Measurements from ENCODE around the gene AXIN2.

Gene AXIN2

DNA sequence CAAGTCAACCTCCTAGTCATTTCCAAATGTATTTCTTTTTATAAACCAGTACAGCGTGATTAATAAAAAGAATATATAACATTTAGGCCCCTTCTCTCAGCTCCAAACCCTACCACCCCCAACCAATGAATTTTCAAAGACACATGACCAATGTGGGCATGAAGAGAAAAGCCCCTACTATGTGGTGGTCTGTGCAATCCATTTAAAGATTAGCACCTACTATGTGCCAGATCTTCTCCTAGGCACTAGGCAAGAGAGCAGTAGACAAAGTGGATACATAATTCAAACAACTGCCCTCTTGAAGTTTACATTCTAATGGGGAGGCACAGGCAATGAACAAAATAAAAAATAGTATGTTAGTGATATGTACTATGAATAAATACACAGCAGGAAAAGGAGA is 19.4 kb downstream of the AXIN2 start:
- intact Hi-C loops (cut with DNase I): no loop called here

DNA sequence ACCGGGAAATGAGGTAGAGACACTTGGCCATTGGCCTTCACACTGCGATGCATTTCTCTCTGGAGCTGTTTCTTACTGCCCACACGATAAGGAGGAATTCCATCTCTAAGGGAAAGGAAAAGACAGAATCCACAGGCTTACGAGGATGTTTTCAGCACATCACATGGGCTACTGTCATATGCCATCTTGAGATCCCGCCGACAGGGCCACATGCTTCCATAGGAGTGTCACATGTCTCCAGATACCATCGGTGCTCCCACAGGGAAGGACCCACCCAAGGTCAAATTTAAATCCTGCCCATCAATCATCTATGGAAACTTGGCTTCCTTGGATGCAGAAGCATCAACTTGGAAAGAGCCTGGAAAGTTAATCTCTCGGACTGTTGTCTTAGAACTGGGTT is 20.0 kb downstream of the AXIN2 start:
- intact Hi-C loops (cut with DNase I): no loop called here
- DNase-seq: peak in 1 of 10 donors; percentile 17

More for the DNA sequence above, 19.4 kb downstream of the AXIN2 start:
- no peak for DNase-seq

DNA sequence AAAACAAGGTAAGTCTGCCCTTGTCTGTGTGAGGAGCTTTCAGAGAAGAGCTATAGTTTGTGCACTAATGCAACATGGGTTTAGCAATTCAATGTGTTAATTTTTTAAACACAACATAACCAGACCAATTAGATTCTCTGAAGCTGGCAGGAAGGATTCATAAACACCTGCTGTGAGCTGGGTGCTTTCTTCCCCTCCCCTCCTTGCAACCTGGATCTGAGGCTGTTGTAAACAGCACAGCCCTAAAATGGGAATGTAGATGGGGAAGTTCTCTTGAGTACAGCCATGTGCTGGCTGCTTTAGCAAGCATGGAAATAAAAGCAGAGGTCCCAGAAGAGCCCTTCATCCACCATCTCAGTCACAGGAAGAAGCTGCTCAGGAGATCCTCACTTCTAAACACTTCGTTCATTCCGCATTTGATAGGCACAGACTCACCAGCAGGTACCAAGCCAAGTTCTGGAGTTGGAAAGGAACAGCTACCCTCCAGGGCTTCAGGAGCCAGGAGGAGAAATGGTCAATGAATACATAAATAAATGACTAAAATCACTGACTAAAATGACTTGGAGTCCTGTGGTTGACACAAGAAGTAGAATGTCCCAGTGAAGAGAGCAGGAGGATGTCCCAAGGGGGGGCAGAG is 21.7 kb downstream of the AXIN2 start:
- DNase-seq: peak in 1 of 10 donors; percentile 52
- intact Hi-C loops (cut with DNase I): no loop called here

DNA sequence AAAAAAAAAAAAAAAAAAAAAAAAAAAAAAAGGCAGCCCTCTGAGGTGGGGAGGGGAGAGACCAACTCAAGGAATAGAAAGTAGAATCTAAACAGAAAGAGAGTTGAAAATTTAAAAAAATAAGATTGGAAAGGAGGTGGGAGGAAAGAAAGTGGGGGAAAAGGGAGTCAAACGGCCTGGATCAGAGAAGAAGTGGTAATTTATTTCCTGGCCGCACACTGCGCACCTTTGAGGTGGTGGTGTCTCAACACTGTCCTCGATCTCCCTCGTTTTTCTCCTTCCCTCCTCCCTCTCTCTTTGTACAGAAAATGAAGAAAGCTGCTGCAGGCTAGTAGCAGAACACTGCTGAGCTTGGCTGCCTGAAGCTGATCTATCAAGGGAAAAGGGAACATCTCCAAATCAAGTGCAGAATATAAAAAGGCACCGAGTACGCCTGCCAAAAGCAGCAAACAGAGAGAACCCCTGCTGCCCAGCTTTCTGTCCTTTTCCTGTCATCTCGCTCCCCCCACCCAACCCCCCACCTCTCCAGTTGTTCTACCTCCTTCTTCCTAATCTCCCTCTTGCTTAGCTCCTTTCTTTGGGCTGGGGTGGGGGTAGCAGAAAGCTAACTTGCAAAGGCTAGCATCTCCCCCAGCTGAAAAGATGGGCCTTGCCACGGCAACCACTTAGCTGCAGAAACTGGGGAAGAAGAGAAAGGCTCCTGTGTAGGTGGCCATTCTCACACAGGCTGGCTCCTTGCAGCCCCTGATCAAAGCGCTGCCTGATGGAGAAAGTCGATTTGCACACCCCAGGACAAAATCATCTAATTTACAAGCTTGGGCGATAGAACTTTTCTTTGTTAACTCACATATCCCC is 22.5 kb downstream of the AXIN2 start:
- DNase-seq: peak in 2 of 10 donors; percentile 59 to 72
- intact Hi-C loops (cut with DNase I): no loop called here

DNA sequence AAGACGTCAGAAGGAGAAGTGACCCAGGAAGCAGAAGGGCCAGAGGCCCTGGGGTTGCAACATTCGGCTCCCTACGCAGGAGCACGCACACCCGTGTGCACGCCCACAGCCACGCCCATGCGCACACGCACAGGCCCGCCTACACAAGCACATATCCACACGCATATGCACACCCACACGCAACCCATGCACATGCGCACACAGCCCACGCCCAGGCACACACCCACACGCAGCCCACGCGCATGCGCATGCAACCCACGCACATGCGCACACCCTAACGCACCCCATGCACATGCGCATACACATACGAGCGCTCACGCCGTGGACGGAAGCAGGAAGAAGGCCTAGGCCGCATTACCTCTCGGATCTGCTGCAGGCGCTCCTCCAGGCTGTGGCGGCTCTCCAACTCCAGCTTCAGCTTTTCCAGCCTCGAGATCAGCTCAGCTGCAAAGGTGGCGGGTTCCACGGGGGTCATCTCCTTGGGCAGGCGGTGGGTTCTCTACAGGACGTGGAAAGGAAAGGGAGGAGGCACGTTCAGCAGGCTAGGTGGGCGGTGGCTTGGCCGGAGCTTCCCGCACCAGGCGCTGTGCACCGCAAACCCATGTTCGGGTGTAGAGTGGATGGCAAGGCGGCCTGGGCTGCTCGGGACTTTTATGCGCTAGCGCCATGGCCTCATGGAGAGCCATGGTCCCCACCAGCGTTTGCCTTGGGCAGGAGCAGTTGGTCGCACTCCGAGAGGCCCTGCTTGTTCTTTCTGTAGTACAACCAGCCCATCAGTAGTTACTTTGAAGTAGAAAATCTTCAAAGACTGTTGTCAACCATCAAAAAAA is 23.4 kb downstream of the AXIN2 start:
- intact Hi-C loops (cut with DNase I): no loop called here
- DNase-seq: peak in 3 of 10 donors; percentile 80 to 90 (median 82)

DNA sequence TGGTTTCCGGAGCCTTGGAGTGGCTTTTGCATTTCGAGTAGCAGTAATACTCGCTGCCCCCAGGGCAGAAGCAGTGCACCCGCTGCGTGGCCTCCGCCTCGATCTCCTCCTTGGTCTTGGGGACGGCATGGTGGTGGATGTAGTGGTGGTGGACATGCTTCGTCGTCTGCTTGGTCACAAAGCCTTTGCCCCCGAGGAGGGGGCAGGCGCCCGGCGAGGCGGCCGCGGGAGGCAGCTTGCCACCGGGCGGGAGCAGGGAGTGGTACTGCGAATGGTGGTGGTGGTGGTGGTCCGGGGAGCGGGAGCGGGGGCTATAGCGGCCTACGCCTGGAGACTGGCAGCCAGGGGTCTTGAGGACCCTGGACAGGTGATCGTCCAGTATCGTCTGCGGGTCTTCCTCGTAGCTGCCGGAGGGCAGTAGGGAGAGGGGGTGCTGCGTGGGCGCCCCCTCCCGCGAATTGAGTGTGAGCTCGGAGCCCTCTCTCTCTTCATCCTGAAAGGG is 24.1 kb downstream of the AXIN2 start:
- intact Hi-C loops (cut with DNase I): no loop called here

DNA sequence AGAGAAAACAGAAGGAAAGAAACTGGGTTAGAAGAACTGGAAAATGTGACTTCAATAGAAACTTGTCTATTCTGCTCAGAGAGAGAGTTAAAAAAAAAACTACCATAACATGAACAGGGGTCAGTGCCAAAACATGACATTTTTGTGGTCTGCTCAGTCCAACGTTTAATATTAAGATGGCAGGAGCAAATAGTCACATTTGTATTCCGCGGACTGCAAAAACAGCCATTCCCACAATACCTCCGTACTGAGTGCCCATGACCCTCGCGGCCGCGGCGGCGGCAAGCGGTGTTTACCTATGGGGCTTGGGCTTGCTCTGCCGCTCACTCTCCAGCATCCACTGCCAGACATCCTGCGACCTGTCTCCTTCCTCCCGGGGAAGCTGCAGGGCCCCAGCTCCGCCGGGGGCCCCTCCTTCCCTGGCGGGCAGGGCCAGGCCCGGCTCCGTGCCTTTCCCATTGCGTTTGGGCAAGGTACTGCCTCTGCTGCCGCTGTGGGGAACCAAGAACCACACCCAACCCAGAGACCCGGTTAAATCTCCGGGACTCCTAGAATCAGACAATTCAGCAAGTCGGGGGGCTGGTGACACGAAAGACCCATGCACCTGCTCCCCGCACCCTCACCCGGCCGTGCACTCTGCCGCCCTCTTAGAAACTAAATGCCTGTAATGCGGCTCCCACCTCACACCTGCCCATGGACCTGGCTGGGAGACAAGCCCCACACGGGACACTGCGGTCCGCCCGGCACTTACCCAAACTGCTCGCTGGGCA is 24.7 kb downstream of the AXIN2 start:
- intact Hi-C loops (cut with DNase I): no loop called here
- peak in 3 of 10 donors; percentile 56 to 74 (median 61) for DNase-seq

More for the DNA sequence above, 24.1 kb downstream of the AXIN2 start:
- DNase-seq: peak in 3 of 10 donors; percentile 46 to 81 (median 66)

DNA sequence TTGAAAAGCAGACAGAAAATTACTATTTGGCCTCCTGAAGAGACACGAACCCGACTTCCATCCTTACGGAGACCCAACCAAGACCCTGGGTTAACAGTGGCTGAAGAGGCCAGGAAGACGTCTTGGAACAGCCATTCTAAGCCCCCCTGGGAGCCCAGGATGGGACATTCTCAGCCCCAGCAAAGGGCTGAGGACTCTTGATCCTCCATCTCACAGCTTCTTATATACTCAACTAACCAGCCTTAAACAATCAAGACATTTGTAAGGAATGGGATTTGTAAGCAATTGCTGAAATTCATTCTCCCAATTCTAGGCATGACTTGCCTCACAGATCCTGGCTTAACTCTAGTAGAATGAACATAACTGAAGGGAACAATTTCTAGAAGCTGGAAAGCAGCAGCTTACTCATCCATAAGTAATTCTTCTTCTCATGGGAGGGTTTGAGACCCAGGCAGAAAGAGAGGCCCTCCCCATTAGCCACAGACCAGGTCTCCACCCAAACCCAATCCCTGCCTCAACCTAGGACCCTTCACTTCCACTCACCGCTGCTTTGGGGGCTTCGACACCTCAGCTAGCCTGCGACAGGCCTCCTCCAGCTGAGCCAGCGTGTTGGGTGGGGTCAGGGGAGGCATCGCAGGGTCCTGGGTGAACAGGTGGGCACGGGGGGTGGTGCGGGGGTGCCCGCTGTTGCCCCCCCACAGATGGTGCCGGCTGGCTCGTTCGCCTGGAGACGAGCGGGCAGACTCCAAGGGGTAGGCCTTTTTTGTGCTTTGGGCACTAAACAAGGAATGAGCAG is 25.5 kb downstream of the AXIN2 start:
- DNase-seq: peak in 1 of 10 donors; percentile 61
- intact Hi-C loops (cut with DNase I): no loop called here

DNA sequence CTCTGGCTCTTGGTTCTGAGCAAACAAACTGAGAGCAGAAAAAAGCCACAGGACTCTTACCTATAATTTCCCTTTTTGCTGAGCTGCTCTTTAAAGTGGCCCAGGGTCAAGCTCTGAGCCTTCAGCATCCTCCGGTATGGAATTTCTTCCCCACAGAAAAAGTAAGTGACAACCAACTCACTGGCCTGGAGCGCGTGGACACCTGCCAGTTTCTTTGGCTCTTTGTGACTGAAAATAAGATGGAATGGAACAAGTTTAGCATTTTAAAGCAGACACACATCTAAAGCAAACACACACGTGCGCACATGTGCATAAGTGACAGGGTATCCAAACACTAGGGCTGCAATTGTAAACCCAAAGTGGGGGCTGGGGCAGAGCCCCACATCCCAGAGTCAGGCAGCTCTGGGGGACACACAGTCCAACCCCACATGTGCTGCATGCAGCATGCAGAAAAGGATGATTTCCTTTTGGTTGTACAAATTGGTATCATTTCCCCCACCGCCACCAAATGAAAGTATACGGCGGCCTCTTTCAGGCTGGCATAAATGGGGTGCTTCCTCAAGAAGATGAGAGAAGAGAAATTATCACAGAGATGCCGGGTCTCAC is 27.5 kb downstream of the AXIN2 start:
- DNase-seq: peak in 2 of 10 donors; percentile 40 to 44
- intact Hi-C loops (cut with DNase I): no loop called here

DNA sequence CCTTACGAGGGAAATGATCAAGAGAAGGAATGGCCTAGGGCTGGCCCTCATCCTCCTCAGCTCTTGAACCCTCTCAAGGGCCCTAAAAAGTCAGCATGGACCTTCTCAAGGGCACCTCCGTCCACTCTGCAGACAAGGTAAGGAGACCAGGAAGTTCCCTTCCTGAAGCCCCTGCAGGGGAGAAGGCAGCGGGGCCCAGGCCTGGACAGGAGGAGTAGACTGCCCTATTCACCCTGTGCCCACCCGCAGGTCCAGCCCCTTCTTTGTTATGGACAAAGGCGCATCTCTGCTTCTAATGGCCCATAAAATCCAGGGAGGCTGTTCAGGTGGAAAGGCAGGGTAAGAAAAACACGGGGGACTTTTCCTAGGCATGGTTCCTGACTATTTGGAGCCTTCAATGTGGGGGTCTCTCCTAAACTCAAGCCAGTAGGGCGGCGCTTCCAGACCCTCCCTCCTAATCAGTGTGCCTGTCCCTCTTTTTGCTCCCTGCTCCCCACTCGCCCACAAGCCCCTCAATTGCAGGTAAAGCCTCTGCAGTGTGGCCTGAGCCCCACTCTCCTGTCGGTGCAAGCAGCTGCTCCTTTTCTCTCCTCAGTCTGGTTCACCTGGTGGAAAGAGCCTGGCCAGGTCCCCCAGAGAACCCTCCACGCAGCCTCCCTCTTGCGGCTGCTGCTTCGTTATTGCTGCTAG is 28.2 kb downstream of the AXIN2 start:
- intact Hi-C loops (cut with DNase I): no loop called here
- peak in 2 of 10 donors; percentile 22 to 64 for DNase-seq

DNA sequence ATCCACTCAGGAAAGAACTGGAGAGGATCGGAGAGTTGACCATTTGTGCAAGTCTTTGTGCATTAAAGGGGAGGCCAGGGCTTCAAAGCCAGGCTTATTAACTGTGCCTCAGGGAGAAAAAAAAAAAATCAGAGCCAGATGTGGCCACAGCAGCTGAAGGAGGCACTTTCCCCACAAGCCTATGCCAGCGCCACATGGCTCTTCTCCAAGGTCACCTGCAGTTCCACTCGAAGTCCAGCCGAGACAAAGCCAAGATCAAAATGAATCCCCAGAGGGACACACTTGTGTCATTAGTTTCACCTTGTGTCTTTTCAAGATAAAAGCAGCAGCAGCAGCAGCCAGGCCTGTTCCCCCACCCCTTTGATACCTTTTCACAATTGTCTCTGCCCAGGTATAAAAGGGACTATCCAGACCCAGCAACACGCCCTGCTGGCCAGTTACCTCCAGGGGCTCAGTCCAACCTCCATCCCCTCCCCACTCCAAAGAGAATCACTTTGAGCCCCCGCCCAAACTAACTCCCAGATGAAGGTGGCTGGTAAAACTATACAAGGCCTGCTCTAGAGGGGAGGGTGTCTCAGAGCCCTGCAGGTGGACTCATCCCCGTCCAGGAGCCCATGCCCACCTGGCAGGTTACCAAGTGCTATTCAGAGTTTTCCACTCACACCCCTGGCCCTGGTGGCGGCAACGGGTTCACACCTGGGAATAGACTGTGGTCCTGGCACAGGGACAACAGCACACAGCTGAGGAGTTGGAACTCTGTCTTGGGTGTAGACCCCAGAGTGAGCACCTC is 29.2 kb downstream of the AXIN2 start:
- intact Hi-C loops (cut with DNase I): no loop called here
- peak in 2 of 10 donors; percentile 46 to 53 for DNase-seq

DNA sequence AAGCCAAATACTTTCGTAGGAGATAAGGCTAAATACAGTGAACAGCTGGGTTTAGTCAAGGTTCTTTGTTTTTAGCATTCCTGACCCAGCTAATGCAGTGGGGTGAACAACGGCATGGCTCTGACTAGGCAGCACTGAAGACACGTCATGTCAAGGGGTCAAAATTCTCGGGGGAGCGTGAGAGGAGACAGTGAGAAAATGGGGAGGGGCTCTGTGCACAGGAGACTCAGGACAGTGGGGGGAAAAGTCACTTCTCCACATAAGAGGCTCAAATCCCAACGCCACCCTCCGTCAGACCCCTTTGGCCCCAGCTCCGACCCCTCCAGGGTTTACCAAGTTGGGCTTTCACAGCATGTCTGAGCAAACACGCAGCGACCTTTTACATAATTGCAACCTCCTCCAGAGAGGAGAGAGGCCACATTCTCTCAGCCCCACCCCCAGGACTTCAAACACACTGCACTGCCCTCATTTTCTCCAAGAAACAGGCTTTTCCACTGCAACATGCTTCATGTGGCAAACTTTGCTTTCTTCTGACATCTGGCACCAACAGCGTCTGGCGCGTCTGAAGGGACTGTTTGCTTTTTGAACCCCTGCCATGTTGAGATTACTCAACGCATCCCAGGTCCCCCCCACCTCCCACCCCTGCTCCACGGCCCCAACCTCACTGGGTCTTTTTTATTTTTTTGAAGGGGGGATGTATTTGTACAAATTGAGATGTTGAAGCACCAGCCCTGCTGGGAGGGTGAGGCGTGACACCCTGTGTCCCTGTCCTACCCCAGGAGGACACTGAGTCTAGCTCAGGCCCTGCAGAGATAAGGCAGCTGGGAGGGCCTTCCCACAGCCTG is 30.0 kb downstream of the AXIN2 start:
- intact Hi-C loops (cut with DNase I): no loop called here

DNA sequence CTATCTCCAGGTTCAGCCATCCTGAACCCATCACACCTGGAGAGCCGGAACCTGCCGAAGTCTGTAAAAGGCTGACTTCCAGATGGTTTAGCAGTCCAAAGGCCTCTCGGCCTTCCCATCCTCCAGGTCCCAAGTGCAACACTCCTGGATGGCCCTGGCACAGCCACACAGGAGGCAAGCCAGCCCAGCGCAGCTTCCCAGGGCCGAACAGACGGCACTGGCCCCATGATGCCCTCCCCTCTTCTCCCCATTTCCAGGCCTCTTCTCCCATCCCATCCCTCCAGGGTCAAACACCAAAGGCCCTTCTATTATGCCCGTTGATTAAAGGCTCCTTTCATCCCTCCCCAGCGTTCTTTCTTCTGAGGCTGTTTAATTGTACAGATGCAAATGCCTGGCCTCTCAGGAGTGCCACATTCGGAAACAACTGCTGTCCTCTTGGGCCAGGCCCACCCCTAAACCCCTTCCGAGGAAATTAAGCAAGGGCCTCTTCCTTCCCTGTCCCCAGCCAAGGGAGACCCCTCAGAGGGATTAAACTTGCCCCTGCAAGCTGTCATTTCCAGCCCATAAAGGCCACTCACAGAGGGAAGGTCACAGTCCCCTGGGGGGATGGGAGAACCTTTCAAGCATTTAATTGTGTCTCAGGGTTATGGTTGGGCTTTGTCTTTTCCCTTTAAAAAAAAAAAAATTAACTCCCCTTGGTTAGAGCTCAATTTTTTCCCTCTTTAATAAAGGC is 30.8 kb downstream of the AXIN2 start:
- peak in 2 of 10 donors; percentile 66 to 74 for DNase-seq
- intact Hi-C loops (cut with DNase I): no loop called here

More for the DNA sequence above, 30.0 kb downstream of the AXIN2 start:
- DNase-seq: peak in 1 of 10 donors; percentile 74

DNA sequence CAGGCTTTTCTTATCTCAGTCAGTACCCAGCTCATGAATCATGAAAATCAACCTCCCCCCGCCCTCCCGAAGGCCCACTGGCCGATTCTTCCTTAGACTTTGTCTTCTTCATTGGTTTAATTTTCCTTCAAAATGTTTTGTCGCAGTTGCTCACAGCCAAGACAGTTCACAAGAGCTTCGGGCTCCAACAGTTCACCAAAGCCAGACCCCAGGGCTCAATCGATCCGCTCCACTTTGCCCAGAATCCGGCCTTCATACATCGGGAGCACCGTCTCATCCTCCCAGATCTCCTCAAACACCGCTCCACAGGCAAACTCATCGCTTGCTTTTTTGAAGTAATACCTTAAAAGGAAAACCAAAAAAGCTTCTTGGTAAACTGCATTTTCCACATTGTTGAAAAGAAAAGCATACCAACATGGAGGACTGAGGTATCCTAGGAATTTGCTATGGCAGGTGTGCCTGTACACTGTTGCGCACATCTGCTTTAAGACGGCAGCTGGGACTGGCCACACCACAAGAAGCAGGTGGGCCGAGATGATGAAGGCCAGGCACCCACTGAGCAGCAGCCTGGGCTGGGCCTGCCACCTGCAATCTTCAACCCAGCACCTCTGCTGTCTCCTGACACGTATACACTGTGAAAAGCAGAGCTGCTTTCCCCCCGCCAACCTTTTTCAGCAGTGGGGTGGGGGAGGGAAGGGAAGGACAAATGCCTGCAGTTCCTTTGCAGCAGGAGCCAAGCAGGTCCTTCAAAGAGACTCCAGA is 31.5 kb downstream of the AXIN2 start:
- peak in 1 of 10 donors; percentile 68 for DNase-seq
- intact Hi-C loops (cut with DNase I): no loop called here
